Trophoblast cell (in vitro differentiated cells and primary cell): ENCODE results near the gene GALNTL6.

ENCODE experiments used
- DNase-seq, 2 donors: peaks; one replicate each; pipeline ENCODE4 v3.0.0-alpha.2; 2016
- H2AFZ ChIP-seq: 2 replicates; pipeline ENCODE4 v1.6.1; 2013; ENCODE audit warnings: low read length, moderate library complexity, mild to moderate bottlenecking; ENCODE audit not compliant: insufficient read depth, poor library complexity
- H2AK5ac ChIP-seq: 2 replicates; pipeline ENCODE4 v1.6.1; 2013; ENCODE audit warnings: mild to moderate bottlenecking, low read length
- H2BK120ac ChIP-seq: 2 replicates; pipeline ENCODE4 v1.6.1; 2013; ENCODE audit warnings: low read length, mild to moderate bottlenecking, moderate library complexity; ENCODE audit not compliant: insufficient read depth, poor library complexity
- H2BK12ac ChIP-seq: 2 replicates; pipeline ENCODE4 v1.6.1; 2013; ENCODE audit warnings: mild to moderate bottlenecking, low read length, moderate library complexity
- H2BK5ac ChIP-seq: 2 replicates; pipeline ENCODE4 v1.6.1; 2013; ENCODE audit warnings: low read length, low read depth, moderate library complexity, mild to moderate bottlenecking; ENCODE audit not compliant: poor library complexity
- H3K14ac ChIP-seq: 2 replicates; pipeline ENCODE4 v1.6.1; 2013; ENCODE audit warnings: mild to moderate bottlenecking, low read length
- H3K18ac ChIP-seq: 2 replicates; pipeline ENCODE4 v1.6.1; 2013; ENCODE audit warnings: mild to moderate bottlenecking, low read length
- H3K23ac ChIP-seq: 2 replicates; pipeline ENCODE4 v1.6.1; 2013; ENCODE audit warnings: low read length
- H3K27ac ChIP-seq: 2 replicates; pipeline ENCODE4 v1.5.1; 2013; ENCODE audit warnings: low read depth, mild to moderate bottlenecking, inconsistent platforms, low read length, moderate library complexity
- H3K27me3 ChIP-seq: 2 replicates; pipeline ENCODE4 v1.6.1; 2013; ENCODE audit warnings: inconsistent platforms, mild to moderate bottlenecking, low read length, moderate library complexity; ENCODE audit not compliant: insufficient read depth
- H3K36me3 ChIP-seq, 2 experiments: 1 replicate in 1 of 2; 2 replicates in 1 of 2; pipeline ENCODE4 v1.6.1; 2013; ENCODE audit warnings: low read length in 2 of 2, mild to moderate bottlenecking in 2 of 2, moderate library complexity in 1 of 2; ENCODE audit not compliant: insufficient read depth in 2 of 2, control insufficient read depth in 1 of 2
- H3K4ac ChIP-seq: 2 replicates; pipeline ENCODE4 v1.6.1; 2013; ENCODE audit warnings: low read depth, mild to moderate bottlenecking, low read length, moderate library complexity
- H3K4me1 ChIP-seq, 2 experiments: 1 replicate in 1 of 2; 2 replicates in 1 of 2; pipeline ENCODE4 v1.6.1; 2013; ENCODE audit warnings: low read length in 2 of 2, mild to moderate bottlenecking in 2 of 2, moderate library complexity in 1 of 2; ENCODE audit not compliant: insufficient read depth in 2 of 2, control insufficient read depth in 1 of 2
- H3K4me2 ChIP-seq: 2 replicates; pipeline ENCODE4 v1.6.1; 2013; ENCODE audit warnings: inconsistent platforms, mild to moderate bottlenecking, low read length, moderate library complexity
- H3K4me3 ChIP-seq: 2 replicates; pipeline ENCODE4 v1.5.1; 2013; ENCODE audit warnings: mild to moderate bottlenecking, low read depth, low read length, inconsistent platforms
- H3K79me1 ChIP-seq: one replicate; pipeline ENCODE4 v1.6.1; 2013; ENCODE audit warnings: low read length
- H3K79me2 ChIP-seq: 2 replicates; pipeline ENCODE4 v1.6.1; 2013; ENCODE audit warnings: low read length, mild to moderate bottlenecking; ENCODE audit not compliant: control insufficient read depth, insufficient read depth, poor library complexity
- H3K9ac ChIP-seq: 2 replicates; pipeline ENCODE4 v1.6.1; 2013; ENCODE audit warnings: mild to moderate bottlenecking, low read length
- H3K9me3 ChIP-seq: 2 replicates; pipeline ENCODE4 v1.6.1; 2013; ENCODE audit warnings: low read depth, mild to moderate bottlenecking, control low read depth, inconsistent platforms, low read length; ENCODE audit not compliant: insufficient read depth
- H4K12ac ChIP-seq: 2 replicates; pipeline ENCODE4 v1.6.1; 2013; ENCODE audit warnings: low read depth, mild to moderate bottlenecking, low read length, moderate library complexity
- H4K8ac ChIP-seq: 2 replicates; pipeline ENCODE4 v1.6.1; 2013; ENCODE audit warnings: low read depth, mild to moderate bottlenecking, low read length, moderate library complexity
- H4K91ac ChIP-seq: one replicate; pipeline ENCODE4 v1.6.1; 2013; ENCODE audit warnings: low read depth, mild to moderate bottlenecking, low read length, moderate library complexity
- WGBS: extraction: QIAGEN DNeasy Blood & Tissue Kit; methylation state at CpG from one replicate; pipeline ENCODE4 v1.1.7; 2013; ENCODE audit warnings: missing lambda C conversion rate; ENCODE audit not compliant: insufficient read length, insufficient coverage; ENCODE audit errors: extremely low coverage; 5-methylcytosine and 5-hydroxymethylcytosine counted together

The GALNTL6 gene

DNA sequence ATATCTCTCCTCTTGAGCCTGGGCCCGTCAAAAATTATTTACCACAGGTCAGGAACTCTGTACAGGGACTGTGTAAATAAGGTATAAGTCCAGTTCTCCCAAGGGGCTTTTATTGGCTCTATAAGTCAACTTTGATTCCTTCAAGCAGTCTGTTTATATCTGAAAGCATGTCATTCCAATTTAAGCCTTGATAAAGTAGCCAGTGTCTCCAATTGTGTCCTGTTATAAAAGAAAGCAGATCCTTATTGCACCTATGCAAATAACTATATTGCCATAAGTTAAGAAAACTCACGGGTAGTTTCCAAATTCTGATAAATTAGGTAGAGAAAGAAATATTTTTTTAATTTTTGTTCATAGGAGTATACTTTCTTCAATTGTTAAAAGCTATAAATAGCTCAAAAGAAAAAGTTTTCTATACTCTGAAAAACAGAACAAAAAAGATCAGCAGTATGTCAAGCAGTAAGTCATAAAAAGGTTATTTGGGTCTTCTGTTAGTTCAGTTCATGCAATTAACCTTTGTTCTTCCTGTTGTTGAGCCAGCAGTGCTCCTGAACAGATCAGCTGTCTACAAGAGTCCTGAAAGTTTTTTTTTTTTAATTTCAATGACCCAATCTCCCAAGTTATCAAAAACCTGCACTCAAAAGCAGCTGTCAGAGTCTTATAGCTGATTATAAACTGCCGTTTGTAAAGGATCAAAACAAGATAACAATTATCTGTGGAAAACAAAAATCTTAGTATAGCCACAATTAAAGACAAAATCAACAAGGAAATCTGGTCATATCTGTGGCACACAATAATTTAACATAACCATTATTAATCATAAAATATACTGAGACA is 1177.0 kb downstream of the GALNTL6 start:
- H4K8ac ChIP-seq, result no peak overlapping the region
- H3K79me2 ChIP-seq, result no peaks in the 10 kb centered on the region
- DNase-seq, result no peak
- H4K12ac ChIP-seq, result no peak overlapping the region
- no CpG with 5 or more reads among the region's 3 CpGs for WGBS
- no peak overlapping the region for H3K4me3 ChIP-seq
- H3K18ac ChIP-seq, result no peak overlapping the region
- H2BK120ac ChIP-seq, result no peak overlapping the region
- H3K23ac ChIP-seq, result no peak overlapping the region
- peaks cover 1 to 2% of the 10 kb centered on the region in 2 experiments for H3K4me1 ChIP-seq
- H3K4ac ChIP-seq, result no peak overlapping the region
- no peak overlapping the region for H4K91ac ChIP-seq
- H2BK12ac ChIP-seq, result no peak overlapping the region
- H3K4me2 ChIP-seq, result no peak overlapping the region
- peaks cover 3% of the 10 kb centered on the region for H3K79me1 ChIP-seq
- peaks cover 0 to 2% of the 10 kb centered on the region in 2 experiments for H3K36me3 ChIP-seq
- peak overlapping the region; percentile 40 for H3K27ac ChIP-seq
- no peak overlapping the region for H2AK5ac ChIP-seq
- H3K14ac ChIP-seq, result no peak overlapping the region
- no peak overlapping the region for H2BK5ac ChIP-seq
- no peak overlapping the region for H3K9ac ChIP-seq
- H3K27me3 ChIP-seq, result no peaks in the 10 kb centered on the region
- H2AFZ ChIP-seq, result no peak overlapping the region
- H3K9me3 ChIP-seq, result peaks cover 3% of the 10 kb centered on the region

DNA sequence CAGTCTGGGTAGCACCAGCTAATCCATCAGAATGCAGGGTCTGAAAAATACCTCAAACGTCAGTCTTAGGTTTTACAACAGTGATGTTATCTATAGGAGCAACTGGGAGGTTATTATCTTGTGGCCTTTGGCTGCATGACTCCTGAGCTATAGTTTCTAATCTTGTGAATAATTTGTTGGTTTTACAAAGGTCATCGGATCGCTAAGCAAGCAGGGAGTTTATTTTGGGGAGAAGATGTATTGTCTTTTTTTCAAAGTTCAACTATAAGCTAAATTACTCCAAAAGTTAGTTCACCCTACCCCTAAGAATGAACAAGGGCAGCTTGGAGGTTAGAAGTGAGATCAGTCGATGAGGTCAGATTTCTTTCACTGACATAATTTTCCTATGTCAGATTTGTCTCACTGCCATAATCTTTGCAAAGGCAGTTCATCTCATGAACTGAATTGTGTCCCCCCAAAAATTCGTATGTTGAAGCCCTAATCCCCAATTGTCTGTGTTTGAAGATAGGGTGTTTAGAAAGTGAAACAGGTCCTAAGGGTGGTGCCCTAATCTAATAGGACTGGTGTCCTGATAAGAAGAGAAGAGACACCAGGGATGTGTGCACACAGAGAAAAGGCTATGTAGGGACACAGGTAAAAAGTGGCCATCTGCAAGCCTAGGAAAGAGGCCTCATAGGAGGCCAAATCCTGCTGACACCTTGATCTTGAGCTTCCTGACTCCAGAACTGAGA is 1179.6 kb downstream of the GALNTL6 start:
- H2AK5ac ChIP-seq, result no peak overlapping the region
- no peaks in the 10 kb centered on the region for H3K27me3 ChIP-seq
- no peak overlapping the region for H3K14ac ChIP-seq
- no peak overlapping the region for H2BK5ac ChIP-seq
- H4K91ac ChIP-seq, result no peak overlapping the region
- H3K4ac ChIP-seq, result no peak overlapping the region
- no peak overlapping the region for H3K4me2 ChIP-seq
- no CpG with 5 or more reads among the region's 5 CpGs for WGBS
- peaks cover 3% of the 10 kb centered on the region for H3K9me3 ChIP-seq
- peaks cover 0 to 2% of the 10 kb centered on the region in 2 experiments for H3K36me3 ChIP-seq
- H4K8ac ChIP-seq, result no peak overlapping the region
- no peak overlapping the region for H2AFZ ChIP-seq
- H3K4me3 ChIP-seq, result no peak overlapping the region
- peaks cover 3% of the 10 kb centered on the region for H3K79me1 ChIP-seq
- peak in 1 of 2 donors; percentile 50 for DNase-seq
- H2BK120ac ChIP-seq, result peak overlapping the region; percentile 0
- no peak overlapping the region for H3K18ac ChIP-seq
- peak overlapping the region; percentile 30 for H2BK12ac ChIP-seq
- H3K4me1 ChIP-seq, result peaks cover 2% of the 10 kb centered on the region in 2 experiments
- H3K23ac ChIP-seq, result no peak overlapping the region
- no peaks in the 10 kb centered on the region for H3K79me2 ChIP-seq
- H3K9ac ChIP-seq, result no peak overlapping the region
- H3K27ac ChIP-seq, result no peak overlapping the region
- no peak overlapping the region for H4K12ac ChIP-seq

DNA sequence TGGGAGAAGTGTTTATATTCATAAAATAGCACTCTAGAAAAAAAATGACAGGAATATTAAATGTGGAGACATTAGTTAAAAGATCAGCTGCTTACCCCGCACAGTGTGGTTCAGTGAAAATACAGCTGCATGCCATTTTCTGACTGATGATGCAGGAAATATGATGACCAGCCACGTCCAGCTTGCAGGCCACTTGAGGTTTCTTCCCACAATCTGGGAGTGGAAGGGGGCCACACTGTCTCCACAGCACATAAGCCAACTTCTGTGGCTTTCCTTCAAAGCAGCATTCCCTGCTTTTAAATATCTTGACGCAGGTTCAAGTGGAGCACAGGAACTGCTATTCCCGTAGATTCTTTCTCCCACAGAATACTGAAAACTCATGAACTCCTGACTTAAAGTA is 1182.0 kb downstream of the GALNTL6 start:
- Histone ChIP-seq H3K14ac (no peak overlapping the region), H3K79me1 (peaks cover 6% of the 10 kb centered on the region), H3K4me1 (peaks cover 2% of the 10 kb centered on the region in 2 experiments), H3K23ac (no peak overlapping the region), H4K12ac (no peak overlapping the region), H3K27ac (no peak overlapping the region), H2AFZ (no peak overlapping the region), H3K9me3 (no peaks in the 10 kb centered on the region), H4K91ac (peak overlapping the region; percentile 37), H3K4ac (no peak overlapping the region), H3K36me3 (no peaks in the 10 kb centered on the region), H3K4me3 (no peak overlapping the region), H3K79me2 (no peaks in the 10 kb centered on the region), H2BK5ac (no peak overlapping the region), H2AK5ac (no peak overlapping the region), H3K9ac (no peak overlapping the region), H4K8ac (no peak overlapping the region), H3K27me3 (no peaks in the 10 kb centered on the region), H3K4me2 (no peak overlapping the region), H2BK12ac (peak overlapping the region; percentile 84), H2BK120ac (peak overlapping the region; percentile 7), H3K18ac (no peak overlapping the region)
- no peak for DNase-seq
- WGBS, result no CpG with 5 or more reads among the region's 4 CpGs

DNA sequence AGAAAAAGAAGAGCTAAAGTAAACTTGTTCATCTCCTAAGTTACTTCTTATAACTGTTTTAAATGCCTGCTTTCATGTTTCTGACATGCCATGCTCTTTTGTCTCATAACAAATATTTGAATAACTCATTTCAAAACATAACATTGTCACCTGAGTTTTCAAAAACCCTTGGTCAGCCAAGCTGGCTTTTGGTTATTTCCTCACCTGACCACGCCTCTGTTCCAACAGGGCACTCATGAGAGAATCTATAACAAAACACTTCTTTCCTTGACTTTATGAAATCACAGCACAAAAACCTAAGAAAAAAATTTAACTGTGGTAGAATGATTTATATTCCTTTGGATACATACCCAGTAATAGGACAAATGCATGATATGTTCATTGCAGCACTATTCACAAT is 1182.5 kb downstream of the GALNTL6 start:
- WGBS, result no CpG with 5 or more reads among the region's 1 CpG
- Histone ChIP-seq H3K4me1 (peaks cover 2% of the 10 kb centered on the region in 2 experiments), H3K4me2 (no peak overlapping the region), H3K27ac (no peak overlapping the region), H2BK5ac (no peak overlapping the region), H2AK5ac (no peak overlapping the region), H3K9me3 (no peaks in the 10 kb centered on the region), H3K4me3 (no peak overlapping the region), H2BK12ac (no peak overlapping the region), H3K4ac (no peak overlapping the region), H3K9ac (no peak overlapping the region), H3K18ac (no peak overlapping the region), H3K79me1 (peaks cover 6% of the 10 kb centered on the region), H3K36me3 (no peaks in the 10 kb centered on the region), H2BK120ac (no peak overlapping the region), H2AFZ (no peak overlapping the region), H3K14ac (no peak overlapping the region), H4K8ac (no peak overlapping the region), H4K91ac (no peak overlapping the region), H4K12ac (no peak overlapping the region), H3K23ac (no peak overlapping the region), H3K79me2 (no peaks in the 10 kb centered on the region), H3K27me3 (no peaks in the 10 kb centered on the region)
- DNase-seq, result no peak
